Prostate gland (tissue), 2 donors: Measurements from ENCODE around the gene ZFAND2B. TPM values are rescaled to one million over a fixed set of nuclear protein-coding genes. Genes with fewer than 3 reads are reported as not detected.

Experiments used
- DNase-seq: peaks from one replicate; pipeline ENCODE4 v3.0.0-alpha.2; 2019; ENCODE audit warnings: low spot score
- H3K27ac ChIP-seq, 2 donors: fragments of 200-600 bp; sonication (generic); 2 replicates each; pipeline ENCODE4 v1.5.1; 2017 to 2019
- H3K27me3 ChIP-seq: fragments of 200-600 bp; sonication (generic); replicated peaks from 2 replicates; pipeline ENCODE4 v1.5.1; 2019; ENCODE audit not compliant: insufficient read depth
- H3K36me3 ChIP-seq, 2 donors: fragments of 200-600 bp; sonication (generic); 1 replicate in 1 of 2; 2 replicates in 1 of 2; pipeline versions ENCODE4 v1.5.1 to v1.8.1; 2017 to 2019
- H3K4me1 ChIP-seq: fragments of 200-600 bp; sonication (generic); replicated peaks from 2 replicates; pipeline ENCODE4 v1.5.1; 2019
- H3K4me3 ChIP-seq, 2 donors: fragments of 200-600 bp; sonication (generic); 2 replicates each; pipeline ENCODE4 v1.5.1; 2017 to 2019
- H3K9me3 ChIP-seq: fragments of 200-600 bp; sonication (generic); 2 replicates; pipeline ENCODE4 v1.5.1; 2017
- POLR2A ChIP-seq: fragments of 450-650 bp; IDR thresholded peaks from one replicate; pipeline ENCODE4 v1.6.1; 2016; ENCODE audit warnings: antibody characterized with exemption, mild to moderate bottlenecking
- POLR2AphosphoS5 ChIP-seq: sonication (generic); formaldehyde crosslinking; IDR thresholded peaks from one replicate; pipeline ENCODE4 v1.6.1; 2017; ENCODE audit warnings: antibody characterized with exemption
- WGBS: methylation state at CpG from one replicate; pipeline ENCODE4 v1.1.5; 2018; 5-methylcytosine and 5-hydroxymethylcytosine counted together
- intact Hi-C: fragments of 100-400 bp; cut with DNase I; formaldehyde crosslinking; loops from one replicate; pipeline ENCODE4 v1.14.2; 2022
- total RNA-seq, 2 donors: library from RNA; depleted of rRNA; stranded (reverse); fragments of >200 nt; gene quantifications; one replicate each; pipeline ENCODE4 v1.1.0, GENCODE V29; 2016
- TF ChIP-seq, protein P1 (sequence below), 4 experiments: fragments of 200-600 bp in 2 of 4; fragments of 450-650 bp in 2 of 4; sonication (generic) in 2 of 4; IDR thresholded peaks; 1 replicate in 3 of 4; 2 replicates in 1 of 4; pipeline ENCODE4 v1.5.1; 2016 to 2019; ENCODE audit warnings: antibody characterized with exemption in 4 of 4, mild to moderate bottlenecking in 2 of 4, moderate library complexity in 2 of 4

Gene ZFAND2B
- total RNA-seq, 2 donors from 2014 or later: 49.0 to 57.2 TPM

GRCh38 chr2:219218732-219219701 is 12.4 kb downstream of the ZFAND2B start, which contains the start of gene ABCB6:
ABCB6 (minus strand) TSS chr2:219218958; CDS start chr2:219218673, 285 bp downstream.
- 6% methylated on average over 62 of the region's 71 CpGs for WGBS
- intact Hi-C loops: loop anchor here (5.0 to 10.0 kb wide), 2 partner anchors 42 to 76 kb away; partner anchors contain the start of genes CNPPD1 and RETREG2
- peaks cover 23 to 33% of the 10 kb centered on the region in 2 donors for H3K36me3 ChIP-seq
- DNase-seq: peak; percentile 96
- peak within 1 kb of the TSS; percentile 42 to 46 for H3K4me3 ChIP-seq
- H3K4me1 ChIP-seq: peaks cover 22% of the 10 kb centered on the region
- peak within 1 kb of the TSS; percentile 88 to 89 for H3K27ac ChIP-seq
- H3K9me3 ChIP-seq: no peaks in the 10 kb centered on the region
- no peaks in the 10 kb centered on the region for H3K27me3 ChIP-seq
- peak; percentile 92 for TF ChIP-seq POLR2A
- TF ChIP-seq, protein P1, sequence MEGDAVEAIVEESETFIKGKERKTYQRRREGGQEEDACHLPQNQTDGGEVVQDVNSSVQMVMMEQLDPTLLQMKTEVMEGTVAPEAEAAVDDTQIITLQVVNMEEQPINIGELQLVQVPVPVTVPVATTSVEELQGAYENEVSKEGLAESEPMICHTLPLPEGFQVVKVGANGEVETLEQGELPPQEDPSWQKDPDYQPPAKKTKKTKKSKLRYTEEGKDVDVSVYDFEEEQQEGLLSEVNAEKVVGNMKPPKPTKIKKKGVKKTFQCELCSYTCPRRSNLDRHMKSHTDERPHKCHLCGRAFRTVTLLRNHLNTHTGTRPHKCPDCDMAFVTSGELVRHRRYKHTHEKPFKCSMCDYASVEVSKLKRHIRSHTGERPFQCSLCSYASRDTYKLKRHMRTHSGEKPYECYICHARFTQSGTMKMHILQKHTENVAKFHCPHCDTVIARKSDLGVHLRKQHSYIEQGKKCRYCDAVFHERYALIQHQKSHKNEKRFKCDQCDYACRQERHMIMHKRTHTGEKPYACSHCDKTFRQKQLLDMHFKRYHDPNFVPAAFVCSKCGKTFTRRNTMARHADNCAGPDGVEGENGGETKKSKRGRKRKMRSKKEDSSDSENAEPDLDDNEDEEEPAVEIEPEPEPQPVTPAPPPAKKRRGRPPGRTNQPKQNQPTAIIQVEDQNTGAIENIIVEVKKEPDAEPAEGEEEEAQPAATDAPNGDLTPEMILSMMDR (IDR thresholded peaks at IDR 0.05): no peak
- peak; percentile 94 for TF ChIP-seq POLR2AphosphoS5

DNA sequence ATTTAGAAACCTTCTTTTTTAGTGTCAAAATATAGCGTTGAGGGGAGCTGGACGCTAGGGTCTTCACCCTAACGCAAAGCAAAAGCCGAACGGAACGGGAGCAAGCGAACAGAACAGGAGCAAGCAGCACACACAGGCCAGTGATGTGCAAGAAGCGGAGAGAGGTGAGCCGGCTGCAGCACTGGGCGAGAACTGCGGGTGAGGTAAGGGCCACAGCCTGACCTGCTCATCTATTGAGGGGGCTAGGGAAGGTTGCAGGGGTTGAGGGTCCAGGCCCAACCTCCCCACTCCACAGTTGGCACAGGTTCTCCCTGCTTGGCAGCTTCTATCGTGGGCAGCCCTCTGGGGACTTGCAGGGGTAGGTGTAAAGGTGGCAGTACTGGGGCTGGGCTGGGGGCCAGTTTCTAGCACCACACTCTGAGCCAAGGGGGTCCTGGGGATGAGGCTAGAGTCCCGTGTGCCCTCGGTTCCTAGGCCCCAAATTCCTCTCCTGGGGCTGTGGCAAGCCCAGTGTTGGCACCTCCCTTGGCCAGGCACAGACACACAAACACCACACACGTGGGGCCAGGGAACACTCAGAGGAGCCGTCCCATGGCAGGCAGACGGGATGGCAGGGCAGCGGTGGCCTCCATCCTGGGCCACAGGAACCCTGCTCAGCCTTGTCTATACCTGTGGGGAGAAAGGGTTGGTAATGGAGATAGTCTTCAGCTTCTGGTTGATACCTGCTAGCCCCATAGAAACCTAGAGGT is 13.4 kb downstream of the ZFAND2B start:
- H3K36me3 ChIP-seq: peaks cover 25 to 32% of the 10 kb centered on the region in 2 donors

GRCh38 chr2:219220652-219221402 is 14.2 kb downstream of the ZFAND2B start:
- Histone ChIP-seq H3K27ac (no peak overlapping the region), H3K4me3 (no peak overlapping the region), H3K36me3 (peaks cover 26 to 32% of the 10 kb centered on the region in 2 donors), H3K4me1 (peaks cover 22% of the 10 kb centered on the region), H3K9me3 (no peaks in the 10 kb centered on the region), H3K27me3 (no peaks in the 10 kb centered on the region)
- intact Hi-C loops: no loop called here
- WGBS: 87% methylated on average over 19 of the region's 19 CpGs
- DNase-seq: no peak
- TF ChIP-seq POLR2A (no peak), POLR2AphosphoS5 (no peak)
- TF ChIP-seq, protein P1 (IDR thresholded peaks at IDR 0.05): no peak

More for the DNA sequence above, 13.4 kb downstream of the ZFAND2B start:
- TF ChIP-seq, protein P1 (IDR thresholded peaks at IDR 0.05): no peak
- TF ChIP-seq POLR2A (no peak), POLR2AphosphoS5 (no peak)
- no peak for DNase-seq
- H3K4me1 ChIP-seq: peaks cover 22% of the 10 kb centered on the region
- intact Hi-C loops: loop anchor here (5.0 to 10.0 kb wide), 2 partner anchors 43 to 75 kb away; partner anchors contain the start of genes CNPPD1 and RETREG2
- H3K4me3 ChIP-seq: no peak overlapping the region
- no peaks in the 10 kb centered on the region for H3K27me3 ChIP-seq
- H3K9me3 ChIP-seq: no peaks in the 10 kb centered on the region
- WGBS: 83% methylated on average over 17 of the region's 18 CpGs
- H3K27ac ChIP-seq: peak overlapping the region in 1 of 2 donors; percentile 88

- no peaks in the 10 kb centered on the region for H3K27me3 ChIP-seq
- intact Hi-C loops: no loop called here
- H3K4me1 ChIP-seq: peaks cover 19% of the 10 kb centered on the region
- 93% methylated on average over 16 of the region's 16 CpGs for WGBS
- no peaks in the 10 kb centered on the region for H3K9me3 ChIP-seq
- H3K36me3 ChIP-seq: peaks cover 26 to 32% of the 10 kb centered on the region in 2 donors
- H3K4me3 ChIP-seq: no peak overlapping the region
- H3K27ac ChIP-seq: no peak overlapping the region
- TF ChIP-seq POLR2AphosphoS5: no peak
- TF ChIP-seq, protein P1 (IDR thresholded peaks at IDR 0.05): no peak
- TF ChIP-seq POLR2A: no peak
- DNase-seq: no peak
These were observed 15.5 kb downstream of the ZFAND2B start for GRCh38 chr2:219221957-219222518.
